HG03108 (cell line): ENCODE data around the gene ETS1.

ENCODE experiments used
- ATAC-seq: cut with Tn5 transposase; IDR thresholded peaks from one replicate; pipeline ENCODE4 v1.9.1; 2021; ENCODE audit warnings: moderate library complexity; ENCODE audit not compliant: unreplicated experiment

ETS1 gene

GRCh38 chr11:128619540-128620308 is 32.4 kb upstream of the ETS1 start:
- ATAC-seq, result no peak

DNA sequence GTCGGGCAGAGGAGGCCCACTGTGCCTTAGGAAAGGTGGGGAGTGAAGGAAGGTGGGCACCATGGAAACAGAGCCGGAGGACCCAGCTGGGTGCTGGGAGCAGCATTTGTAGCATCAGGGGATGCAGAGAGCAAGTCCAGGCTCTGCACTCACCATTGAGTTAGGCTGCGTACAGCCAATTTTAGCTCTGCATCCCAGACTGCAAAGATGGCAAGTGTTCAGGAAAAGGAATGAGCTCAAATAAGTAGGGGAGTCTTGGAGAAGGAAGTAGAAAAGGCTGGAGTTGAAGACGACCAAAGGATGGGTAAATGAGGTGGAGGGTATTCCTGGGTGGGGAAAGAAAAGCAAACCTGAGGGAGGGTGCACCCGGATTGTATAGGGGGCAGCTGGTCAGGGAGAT is 31.6 kb upstream of the ETS1 start:
- ATAC-seq, result no peak

DNA sequence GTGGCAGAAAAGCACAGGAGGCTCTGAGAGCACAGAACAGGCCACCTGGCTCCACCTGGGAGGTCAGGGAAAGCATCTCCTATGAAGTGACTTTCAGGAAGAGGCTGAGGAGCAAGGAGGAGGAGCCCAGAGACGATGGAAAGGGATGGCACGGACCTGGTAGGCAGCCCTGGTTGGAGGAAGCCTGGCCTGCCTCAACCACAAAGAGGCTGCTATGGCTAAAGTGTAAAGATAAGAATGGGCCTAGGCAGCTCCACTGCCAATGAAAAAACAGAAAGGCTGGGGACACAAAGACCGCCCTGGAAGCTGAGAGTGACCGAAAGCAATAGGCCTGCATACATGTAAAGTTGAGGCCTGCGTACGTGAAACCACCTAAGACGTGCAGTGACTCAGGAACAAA is 31.2 kb upstream of the ETS1 start:
- no peak for ATAC-seq

DNA sequence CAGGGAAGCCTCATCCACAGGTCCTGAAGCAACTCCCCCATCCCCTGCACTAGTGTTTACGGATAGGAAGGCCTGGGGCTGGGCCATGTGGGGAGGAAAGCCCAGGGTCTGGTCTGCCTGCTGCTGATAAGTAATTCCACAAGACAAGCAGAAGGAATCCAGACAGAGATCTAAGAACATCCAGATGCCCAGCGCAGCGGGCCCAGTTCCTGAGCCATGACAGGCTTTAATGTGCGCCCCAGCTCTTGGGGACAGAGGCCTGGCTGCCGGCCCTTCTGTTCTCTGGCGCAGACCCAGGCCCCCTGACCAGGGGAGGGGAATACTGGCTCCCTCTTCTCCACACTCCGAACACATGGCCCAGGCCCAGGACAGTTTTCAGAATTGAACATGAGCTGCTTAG is 28.8 kb upstream of the ETS1 start:
- no peak for ATAC-seq

DNA sequence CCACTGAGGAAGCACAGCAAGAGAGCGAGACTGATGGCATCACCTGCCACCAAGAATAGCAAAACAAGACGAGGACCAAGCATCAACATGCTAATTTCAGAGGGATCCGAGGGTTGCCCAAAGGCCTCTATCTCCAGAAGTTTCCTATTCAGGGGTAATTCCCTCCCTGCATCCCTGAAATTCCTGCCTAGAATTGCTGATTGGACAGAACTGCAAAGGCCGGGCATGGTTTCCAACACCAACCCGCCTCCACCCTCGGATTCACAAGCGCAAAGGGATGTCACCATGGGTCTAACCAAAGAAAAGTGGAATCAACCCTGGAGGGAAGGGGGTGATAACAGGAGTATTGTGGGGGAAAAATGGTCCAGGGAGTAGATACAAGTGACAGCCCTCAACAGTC is 28.3 kb upstream of the ETS1 start:
- ATAC-seq, result no peak

- ATAC-seq, result no peak
Measured at GRCh38 chr11:128615076-128615475, 27.7 kb upstream of the ETS1 start.

DNA sequence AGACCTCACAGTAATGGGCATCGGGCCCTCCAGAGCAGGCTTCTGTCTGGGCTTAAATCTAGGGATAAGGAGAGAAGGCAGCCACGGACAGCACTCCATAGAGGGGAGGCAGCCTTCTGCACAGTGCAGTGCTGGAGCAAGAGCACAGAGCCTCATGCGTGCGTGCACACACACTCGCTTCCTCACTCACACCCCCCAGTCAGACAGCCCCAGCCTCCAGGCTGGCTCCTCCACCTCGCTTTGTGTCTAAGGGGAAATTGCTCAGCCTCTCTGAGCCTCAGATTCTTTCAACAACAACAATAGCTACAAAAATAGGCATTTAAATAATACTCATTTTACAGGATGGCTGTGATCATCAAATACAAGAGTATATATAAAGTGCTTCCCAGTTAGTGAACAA is 26.7 kb upstream of the ETS1 start:
- ATAC-seq, result no peak

- ATAC-seq, result no peak
Measured at GRCh38 chr11:128613300-128613995, 26.1 kb upstream of the ETS1 start.

GRCh38 chr11:128610721-128611617 is 23.6 kb upstream of the ETS1 start:
- ATAC-seq, result peak; percentile 96

DNA sequence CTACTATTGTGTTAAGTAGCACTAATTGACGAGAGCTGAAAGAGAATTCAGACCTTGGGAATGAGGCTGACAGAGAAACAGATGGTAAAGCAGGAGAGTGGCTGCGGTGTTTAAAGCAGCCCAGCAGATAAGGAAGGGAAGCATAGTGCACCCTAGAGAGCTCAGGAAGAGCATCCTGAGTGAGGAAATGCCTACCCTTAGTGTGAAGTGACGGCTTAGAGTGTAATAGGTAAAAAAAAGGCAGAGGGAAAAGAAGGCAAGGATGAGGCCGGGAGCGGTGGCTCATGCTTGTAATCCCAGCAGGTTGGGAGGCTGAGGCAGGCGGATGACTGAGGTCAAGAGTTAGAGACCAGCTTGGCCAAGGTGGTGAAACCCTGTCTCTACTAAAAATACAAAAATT is 22.4 kb upstream of the ETS1 start:
- ATAC-seq, result no peak

- no peak for ATAC-seq
Measured at GRCh38 chr11:128608746-128609407, 21.5 kb upstream of the ETS1 start.

DNA sequence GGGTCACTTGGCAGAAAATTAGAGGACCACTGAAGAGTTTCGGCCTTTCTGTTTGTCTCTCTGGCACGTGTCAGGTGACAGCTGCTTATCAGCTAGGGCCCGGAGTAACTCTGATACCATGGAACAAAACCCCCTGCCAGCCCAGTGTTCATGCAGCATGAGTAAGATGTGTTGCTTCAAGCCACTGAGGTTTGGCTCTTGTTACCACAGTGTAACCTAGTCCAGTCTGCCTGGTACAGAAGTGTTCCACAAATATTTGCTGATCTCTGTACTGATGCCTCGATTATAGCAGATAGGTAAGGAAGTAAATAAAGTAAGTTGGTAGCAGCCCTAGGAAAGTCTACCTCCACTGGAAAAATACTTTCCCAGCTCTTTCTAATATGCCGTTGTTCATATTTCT is 20.5 kb upstream of the ETS1 start:
- ATAC-seq, result no peak

DNA sequence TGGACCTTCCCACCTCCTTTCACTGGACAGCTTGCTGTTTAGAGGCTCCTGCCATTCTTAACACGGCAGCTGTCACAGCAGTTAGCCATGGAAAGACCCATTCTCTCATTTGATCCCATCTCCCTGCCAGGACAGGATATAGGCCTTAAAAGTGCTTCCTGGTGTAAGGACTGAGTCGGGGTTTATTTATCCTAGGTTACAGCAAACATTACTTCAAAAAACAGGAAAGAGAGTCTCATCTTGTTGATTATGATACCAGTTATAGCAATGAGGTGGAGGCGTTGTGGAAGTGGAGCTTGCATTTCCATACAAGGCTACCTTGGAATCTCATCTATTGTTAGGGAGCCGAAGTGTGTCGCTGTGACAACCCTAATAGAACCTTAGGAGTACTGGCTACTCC is 17.4 kb upstream of the ETS1 start:
- no peak for ATAC-seq

DNA sequence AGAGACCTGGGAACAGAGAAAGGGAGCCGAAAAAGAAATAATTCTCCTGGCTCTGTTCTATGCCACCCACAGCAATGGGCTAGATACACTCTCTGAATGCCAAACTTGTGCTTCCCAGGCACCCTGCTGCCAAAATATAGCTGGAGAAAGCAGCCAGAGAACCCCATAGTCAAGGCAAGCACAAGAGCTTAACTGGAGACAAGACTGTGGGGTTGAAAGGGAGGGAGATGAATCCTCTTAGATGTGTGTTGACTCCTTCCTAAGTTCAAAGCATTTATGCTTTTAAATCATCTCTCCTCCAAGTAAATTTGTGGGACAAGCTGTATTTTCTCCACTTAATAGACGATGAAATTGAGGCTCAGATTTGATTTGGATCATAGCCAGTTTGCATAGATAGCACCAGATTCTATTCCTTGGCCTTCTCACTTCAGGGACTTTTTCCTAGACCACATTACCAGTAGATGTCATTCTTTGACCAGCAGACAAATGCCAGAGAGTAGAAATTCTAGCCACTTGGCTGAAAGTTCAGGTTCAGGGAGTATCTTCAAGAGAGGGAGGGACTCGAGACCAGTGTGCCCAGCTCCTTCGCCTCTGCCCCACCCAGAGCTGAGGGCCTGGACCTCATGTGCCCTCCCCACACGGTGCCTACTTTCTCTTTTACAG is 16.5 kb upstream of the ETS1 start:
- peak; percentile 62 for ATAC-seq

DNA sequence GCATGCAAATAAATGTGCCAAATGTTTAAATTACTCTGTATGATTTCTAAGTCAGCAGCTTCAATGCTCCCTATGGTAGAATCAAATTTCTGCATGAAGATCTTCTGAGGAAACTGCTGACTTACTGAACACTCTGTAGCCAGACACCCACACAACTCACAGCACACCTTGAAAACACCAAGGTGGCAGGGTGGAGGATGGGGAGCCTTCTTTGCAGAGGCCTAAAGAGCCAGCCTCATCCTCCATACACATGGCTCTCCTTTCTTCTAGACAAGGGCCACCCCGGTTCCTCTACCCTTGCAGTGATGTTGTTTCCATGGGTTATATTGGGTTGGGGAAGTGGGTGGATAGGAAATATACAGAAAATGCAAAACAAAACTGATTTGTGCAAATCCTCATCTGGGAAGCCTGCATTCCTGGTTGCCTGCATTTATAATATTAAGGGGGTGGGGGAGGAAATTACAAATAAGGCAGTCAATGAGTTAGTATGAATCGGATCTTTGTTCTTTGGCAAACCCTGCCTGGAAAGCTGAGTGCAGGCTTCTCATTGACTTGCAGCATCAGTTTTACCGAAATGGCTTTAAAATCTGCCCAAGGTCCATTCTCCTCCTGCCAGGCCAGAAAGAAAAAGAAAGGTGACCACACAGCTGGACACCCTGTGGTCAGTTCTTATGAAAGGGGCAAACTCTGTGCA is 15.8 kb upstream of the ETS1 start:
- no peak for ATAC-seq

GRCh38 chr11:128599729-128600128 is 12.4 kb upstream of the ETS1 start:
- no peak for ATAC-seq

DNA sequence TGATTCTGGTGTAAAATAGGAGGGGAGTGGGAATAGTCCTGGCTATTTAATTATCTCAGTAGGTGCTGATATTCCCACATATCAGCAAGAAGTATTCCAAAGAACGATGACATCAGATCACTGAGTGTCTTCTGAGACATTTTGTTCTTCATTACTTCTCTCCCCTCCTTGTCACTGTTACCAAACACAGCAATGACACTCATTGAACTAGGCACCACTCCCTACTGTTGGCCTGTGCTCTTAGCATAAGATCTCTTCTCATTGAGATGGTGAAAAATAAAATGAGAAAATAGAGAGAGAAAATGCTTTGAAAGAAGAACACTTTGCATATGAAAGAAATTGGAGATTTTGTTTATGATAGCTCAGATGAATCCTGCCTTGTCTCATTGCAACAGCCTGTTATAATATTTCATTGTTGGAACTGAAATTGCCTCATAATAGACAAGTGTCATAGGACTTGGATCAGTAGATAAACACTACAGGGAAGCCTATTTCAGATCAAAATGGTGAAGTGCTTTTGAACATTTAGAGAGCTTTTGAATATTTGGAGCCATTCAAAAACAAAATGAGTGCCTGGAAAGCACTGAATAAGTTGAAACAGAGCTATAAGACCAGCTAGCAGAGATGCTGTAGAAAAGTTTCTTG is 11.3 kb upstream of the ETS1 start:
- no peak for ATAC-seq

DNA sequence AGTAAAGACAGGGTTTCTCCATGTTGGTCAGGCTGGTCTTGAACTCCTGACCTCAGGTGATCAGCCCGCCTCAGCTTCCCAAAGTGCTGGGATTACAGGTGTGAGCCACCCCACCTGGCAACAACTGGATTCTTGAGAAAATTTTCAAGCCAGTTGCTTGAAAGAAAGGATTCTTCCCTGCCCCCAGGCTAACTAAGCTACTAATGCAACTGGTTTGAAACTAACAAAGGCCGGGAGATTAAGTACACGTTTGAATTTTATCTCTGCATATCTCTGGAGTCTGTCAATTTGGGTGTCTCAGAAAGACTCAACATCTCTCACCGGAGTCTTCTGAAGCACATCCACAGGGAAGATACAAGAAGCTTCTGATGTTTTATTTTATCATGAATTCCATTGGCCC is 10.7 kb upstream of the ETS1 start:
- ATAC-seq, result no peak

DNA sequence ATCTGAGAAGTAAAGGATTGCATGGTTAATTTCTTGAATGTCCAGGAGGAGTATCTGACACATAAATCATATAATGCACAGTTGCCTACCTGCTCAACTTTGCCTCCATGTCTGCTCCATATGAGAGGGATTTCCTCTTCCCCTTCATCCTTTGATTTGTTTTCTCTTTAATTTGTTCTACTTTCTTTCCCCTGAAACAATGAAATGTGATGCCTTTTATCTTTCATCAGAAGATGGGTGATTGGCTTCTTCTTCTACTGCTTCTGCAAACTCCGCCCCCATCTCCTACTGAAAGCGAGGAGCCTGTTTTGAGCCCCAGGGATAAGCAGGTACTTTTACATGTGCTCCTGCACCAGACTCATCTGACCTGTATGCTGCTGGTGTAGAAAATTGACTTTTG is 9.9 kb upstream of the ETS1 start:
- no peak for ATAC-seq

GRCh38 chr11:128596250-128596649 is 8.9 kb upstream of the ETS1 start:
- ATAC-seq, result no peak
